HEK293 (cell line): Measurements from ENCODE around the gene CD151.

Source experiments
- CTCF ChIA-PET: fragments of 350-600 bp; formaldehyde crosslinking; extraction: SDS; loops from one replicate; lab custom pipeline; 2021; ENCODE audit warnings: antibody characterized with exemption; lab: Yijun Ruan, JAX
- POLR2A ChIA-PET: fragments of 300-600 bp; formaldehyde crosslinking; extraction: SDS; loops from one replicate; lab custom pipeline; 2020; ENCODE audit warnings: antibody characterized with exemption, inconsistent platforms; lab: Yijun Ruan, JAX
- H3K27ac ChIP-seq: fragments of 200-500 bp; sonication (Bioruptor generic); 2 replicates; pipeline ENCODE4 v1.5.1; 2014; ENCODE audit warnings: low read depth, low read length, control low read depth, inconsistent platforms; ENCODE audit errors: extremely low read depth
- H3K36me3 ChIP-seq, 2 experiments: fragments of 200-500 bp in 1 of 2; sonication (Bioruptor generic) in 1 of 2; 1 replicate in 1 of 2; 2 replicates in 1 of 2; pipeline ENCODE4 v1.5.1; 2014 to 2017; ENCODE audit warnings: inconsistent platforms in 2 of 2, low read length in 2 of 2; ENCODE audit not compliant: control insufficient read depth in 2 of 2, insufficient read depth in 1 of 2
- H3K4me1 ChIP-seq: fragments of 200-500 bp; sonication (Bioruptor generic); 2 replicates; pipeline ENCODE4 v1.5.1; 2014; ENCODE audit warnings: mild to moderate bottlenecking, low read length, inconsistent platforms; ENCODE audit not compliant: control insufficient read depth, insufficient read depth
- H3K4me3 ChIP-seq: 2 replicates; pipeline ENCODE4 v1.5.1; 2011; ENCODE audit warnings: low read depth, mild to moderate bottlenecking, control low read depth, low read length, moderate library complexity
- H3K9me3 ChIP-seq: fragments of 200-500 bp; sonication (Bioruptor generic); 2 replicates; pipeline ENCODE4 v1.5.1; 2014; ENCODE audit warnings: low read depth, low read length, inconsistent platforms; ENCODE audit not compliant: control insufficient read depth, insufficient read depth
- GLIS2 ChIP-seq: fragments of 450-650 bp; formaldehyde crosslinking; IDR thresholded peaks from 2 replicates; pipeline ENCODE4 v1.5.1; 2016; ENCODE audit warnings: missing biosample characterization, missing genetic modification characterization
- SCRT1 ChIP-seq: fragments of 450-650 bp; formaldehyde crosslinking; IDR thresholded peaks from 2 replicates; pipeline ENCODE4 v1.5.1; 2016; ENCODE audit warnings: missing biosample characterization, missing genetic modification characterization, borderline replicate concordance
- WT1 ChIP-seq: fragments of 450-650 bp; formaldehyde crosslinking; IDR thresholded peaks from 2 replicates; pipeline ENCODE4 v1.5.1; 2016; ENCODE audit warnings: missing biosample characterization, missing genetic modification characterization
- ZBTB8A ChIP-seq: fragments of 450-650 bp; formaldehyde crosslinking; IDR thresholded peaks from 2 replicates; pipeline ENCODE4 v1.5.1; 2016; ENCODE audit warnings: missing biosample characterization, missing genetic modification characterization
- ZFP3 ChIP-seq: fragments of 450-650 bp; formaldehyde crosslinking; IDR thresholded peaks from 2 replicates; pipeline ENCODE4 v1.5.1; 2016; ENCODE audit warnings: low read depth, missing biosample characterization, missing genetic modification characterization
- ZNF335 ChIP-seq: fragments of 450-650 bp; formaldehyde crosslinking; conservative IDR thresholded peaks from 2 replicates; pipeline ENCODE4 v1.5.1; 2016; ENCODE audit warnings: missing biosample characterization, missing genetic modification characterization
- ZNF341 ChIP-seq: fragments of 450-650 bp; formaldehyde crosslinking; IDR thresholded peaks from 2 replicates; pipeline ENCODE4; 2016; ENCODE audit warnings: low read depth, missing biosample characterization, missing genetic modification characterization
- ZNF394 ChIP-seq: fragments of 450-650 bp; formaldehyde crosslinking; IDR thresholded peaks from 2 replicates; pipeline ENCODE4 v1.5.1; 2016; ENCODE audit warnings: missing biosample characterization, missing genetic modification characterization, mild to moderate bottlenecking, moderate library complexity, borderline replicate concordance
- ZNF558 ChIP-seq: fragments of 450-650 bp; formaldehyde crosslinking; IDR thresholded peaks from 2 replicates; pipeline ENCODE4 v1.5.1; 2016; ENCODE audit warnings: missing biosample characterization, missing genetic modification characterization
- ZNF600 ChIP-seq: fragments of 450-650 bp; formaldehyde crosslinking; IDR thresholded peaks from 2 replicates; pipeline ENCODE4 v1.5.1; 2016; ENCODE audit warnings: missing biosample characterization, missing genetic modification characterization
- ZNF785 ChIP-seq: fragments of 450-650 bp; formaldehyde crosslinking; IDR thresholded peaks from 2 replicates; pipeline ENCODE4 v1.5.1; 2016; ENCODE audit warnings: missing biosample characterization, missing genetic modification characterization
- ZSCAN23 ChIP-seq: fragments of 450-650 bp; formaldehyde crosslinking; IDR thresholded peaks from 2 replicates; pipeline ENCODE4 v1.5.1; 2016; ENCODE audit warnings: missing biosample characterization, missing genetic modification characterization
- TF ChIP-seq, protein P1 (sequence below): sonication (generic); formaldehyde crosslinking; IDR thresholded peaks from 2 replicates; pipeline ENCODE4 v1.8.1; 2022; ENCODE audit warnings: mild to moderate bottlenecking, moderate library complexity, missing genetic modification reagents
- TF ChIP-seq, protein P2 (sequence below): fragments of 450-650 bp; formaldehyde crosslinking; IDR thresholded peaks from 2 replicates; pipeline ENCODE4 v1.5.1; 2016; ENCODE audit warnings: missing biosample characterization, missing genetic modification characterization
- TF ChIP-seq, protein P3 (sequence below): fragments of 450-650 bp; formaldehyde crosslinking; IDR thresholded peaks from 2 replicates; pipeline ENCODE4 v1.5.1; 2016; ENCODE audit warnings: missing biosample characterization, missing genetic modification characterization, borderline replicate concordance
- TF ChIP-seq, protein P4 (sequence below): fragments of 450-650 bp; formaldehyde crosslinking; IDR thresholded peaks from 2 replicates; pipeline ENCODE4 v1.5.1; 2016; ENCODE audit warnings: missing biosample characterization, missing genetic modification characterization
- TF ChIP-seq, protein P5 (sequence below): fragments of 450-650 bp; formaldehyde crosslinking; IDR thresholded peaks from 2 replicates; pipeline ENCODE4 v1.5.1; 2017; ENCODE audit warnings: missing biosample characterization, missing genetic modification characterization
- TF ChIP-seq, protein P6 (sequence below): fragments of 450-650 bp; formaldehyde crosslinking; IDR thresholded peaks from 2 replicates; pipeline ENCODE4 v1.5.0; 2017; ENCODE audit warnings: missing biosample characterization, missing genetic modification characterization, borderline replicate concordance

Gene CD151

DNA sequence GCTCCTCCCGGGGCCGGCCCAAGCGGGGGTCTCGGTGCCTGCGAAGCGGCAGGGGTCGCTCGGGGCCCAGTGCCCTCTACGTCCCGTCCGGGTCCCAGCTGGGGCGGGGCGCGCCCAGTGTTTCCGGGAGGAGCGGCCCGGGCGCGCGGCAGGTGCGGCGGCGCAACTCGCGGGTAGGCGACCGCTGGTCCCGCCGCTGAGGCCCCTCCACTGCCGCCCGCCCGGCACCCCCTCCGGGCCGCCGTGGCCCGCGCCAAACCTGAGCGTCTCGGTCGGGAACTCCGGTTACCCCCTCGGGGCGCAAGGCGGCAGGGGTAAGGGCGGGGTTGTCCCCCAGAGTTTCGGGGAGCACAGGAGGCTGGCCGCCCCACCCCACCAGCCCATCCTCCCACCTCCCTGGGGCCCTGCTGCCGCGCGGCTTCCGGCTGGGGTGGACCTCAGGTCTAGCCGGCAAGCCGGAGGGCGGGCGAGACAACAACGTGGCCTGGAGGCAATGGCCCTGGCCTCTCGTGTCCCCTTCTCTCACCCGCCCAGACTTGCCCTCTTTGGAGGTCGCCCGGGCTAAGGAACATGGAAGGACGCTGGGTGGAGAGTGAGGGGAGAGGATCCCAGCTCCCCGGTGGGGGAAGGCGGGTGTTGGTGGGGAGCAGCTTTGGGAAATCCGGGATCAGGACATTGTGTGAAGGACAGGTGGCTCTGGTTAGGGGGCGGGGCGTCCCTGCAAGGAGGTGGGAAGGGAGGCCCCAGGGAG lies 5.4 kb upstream of the CD151 start (continued):
- TF ChIP-seq, protein P1, sequence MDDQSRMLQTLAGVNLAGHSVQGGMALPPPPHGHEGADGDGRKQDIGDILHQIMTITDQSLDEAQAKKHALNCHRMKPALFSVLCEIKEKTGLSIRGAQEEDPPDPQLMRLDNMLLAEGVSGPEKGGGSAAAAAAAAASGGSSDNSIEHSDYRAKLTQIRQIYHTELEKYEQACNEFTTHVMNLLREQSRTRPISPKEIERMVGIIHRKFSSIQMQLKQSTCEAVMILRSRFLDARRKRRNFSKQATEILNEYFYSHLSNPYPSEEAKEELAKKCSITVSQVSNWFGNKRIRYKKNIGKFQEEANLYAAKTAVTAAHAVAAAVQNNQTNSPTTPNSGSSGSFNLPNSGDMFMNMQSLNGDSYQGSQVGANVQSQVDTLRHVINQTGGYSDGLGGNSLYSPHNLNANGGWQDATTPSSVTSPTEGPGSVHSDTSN (CRISPR knock-in tag): 0 out of 2 replicates have a peak, but pooled peaks have one; percentile 59
- TF ChIP-seq ZNF394 (tag by site-specific recombination) (peak; percentile 29; the same call in 1 of the 2 replicates), ZNF600 (peak; percentile 87), ZNF335 (tag by site-specific recombination) (peak; percentile 86), GLIS2 (tag by site-specific recombination) (peak; percentile 61)
- TF ChIP-seq, protein P2, sequence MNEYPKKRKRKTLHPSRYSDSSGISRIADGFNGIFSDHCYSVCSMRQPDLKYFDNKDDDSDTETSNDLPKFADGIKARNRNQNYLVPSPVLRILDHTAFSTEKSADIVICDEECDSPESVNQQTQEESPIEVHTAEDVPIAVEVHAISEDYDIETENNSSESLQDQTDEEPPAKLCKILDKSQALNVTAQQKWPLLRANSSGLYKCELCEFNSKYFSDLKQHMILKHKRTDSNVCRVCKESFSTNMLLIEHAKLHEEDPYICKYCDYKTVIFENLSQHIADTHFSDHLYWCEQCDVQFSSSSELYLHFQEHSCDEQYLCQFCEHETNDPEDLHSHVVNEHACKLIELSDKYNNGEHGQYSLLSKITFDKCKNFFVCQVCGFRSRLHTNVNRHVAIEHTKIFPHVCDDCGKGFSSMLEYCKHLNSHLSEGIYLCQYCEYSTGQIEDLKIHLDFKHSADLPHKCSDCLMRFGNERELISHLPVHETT (tag by site-specific recombination): no peak

DNA sequence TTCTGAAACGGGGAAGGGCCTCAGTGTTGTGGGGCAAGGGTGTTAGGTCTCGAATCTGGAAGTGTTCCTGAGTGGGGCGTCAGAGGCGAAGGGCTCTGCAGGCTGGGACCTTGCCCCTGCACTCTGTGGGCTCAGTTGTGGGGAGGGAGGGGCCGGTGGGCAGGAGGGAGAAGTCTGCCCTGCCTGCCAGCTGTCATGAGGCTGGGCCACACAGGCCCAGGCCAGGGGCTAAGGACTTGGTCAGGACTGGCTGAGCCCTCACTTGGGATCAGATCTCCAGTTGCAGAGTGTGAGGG lies 4.9 kb upstream of the CD151 start, which contains the start of gene CRACR2B:
Gene CRACR2B, plus strand, starts transcription at position 23 of the 296 bp plus-strand sequence. CDS start 689 bp downstream, outside the sequence.
- H3K4me3 ChIP-seq: peak within 1 kb of the TSS; percentile 28
- no peaks in the 10 kb centered on the region for H3K4me1 ChIP-seq
- no peak within 1 kb of the TSS for H3K27ac ChIP-seq
- H3K9me3 ChIP-seq: no peaks in the 10 kb centered on the region
- TF ChIP-seq ZBTB8A (no peak), ZSCAN23 (tag by site-specific recombination) (no peak), ZNF785 (tag by site-specific recombination) (no peak), ZNF341 (tag by site-specific recombination) (no peak), WT1 (tag by site-specific recombination) (no peak), ZFP3 (tag by site-specific recombination) (no peak), ZNF558 (tag by site-specific recombination) (no peak), SCRT1 (tag by site-specific recombination) (no peak)
- TF ChIP-seq, protein P3, sequence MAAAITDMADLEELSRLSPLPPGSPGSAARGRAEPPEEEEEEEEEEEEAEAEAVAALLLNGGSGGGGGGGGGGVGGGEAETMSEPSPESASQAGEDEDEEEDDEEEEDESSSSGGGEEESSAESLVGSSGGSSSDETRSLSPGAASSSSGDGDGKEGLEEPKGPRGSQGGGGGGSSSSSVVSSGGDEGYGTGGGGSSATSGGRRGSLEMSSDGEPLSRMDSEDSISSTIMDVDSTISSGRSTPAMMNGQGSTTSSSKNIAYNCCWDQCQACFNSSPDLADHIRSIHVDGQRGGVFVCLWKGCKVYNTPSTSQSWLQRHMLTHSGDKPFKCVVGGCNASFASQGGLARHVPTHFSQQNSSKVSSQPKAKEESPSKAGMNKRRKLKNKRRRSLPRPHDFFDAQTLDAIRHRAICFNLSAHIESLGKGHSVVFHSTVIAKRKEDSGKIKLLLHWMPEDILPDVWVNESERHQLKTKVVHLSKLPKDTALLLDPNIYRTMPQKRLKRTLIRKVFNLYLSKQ (tag by site-specific recombination): no peak
- TF ChIP-seq, protein P4, sequence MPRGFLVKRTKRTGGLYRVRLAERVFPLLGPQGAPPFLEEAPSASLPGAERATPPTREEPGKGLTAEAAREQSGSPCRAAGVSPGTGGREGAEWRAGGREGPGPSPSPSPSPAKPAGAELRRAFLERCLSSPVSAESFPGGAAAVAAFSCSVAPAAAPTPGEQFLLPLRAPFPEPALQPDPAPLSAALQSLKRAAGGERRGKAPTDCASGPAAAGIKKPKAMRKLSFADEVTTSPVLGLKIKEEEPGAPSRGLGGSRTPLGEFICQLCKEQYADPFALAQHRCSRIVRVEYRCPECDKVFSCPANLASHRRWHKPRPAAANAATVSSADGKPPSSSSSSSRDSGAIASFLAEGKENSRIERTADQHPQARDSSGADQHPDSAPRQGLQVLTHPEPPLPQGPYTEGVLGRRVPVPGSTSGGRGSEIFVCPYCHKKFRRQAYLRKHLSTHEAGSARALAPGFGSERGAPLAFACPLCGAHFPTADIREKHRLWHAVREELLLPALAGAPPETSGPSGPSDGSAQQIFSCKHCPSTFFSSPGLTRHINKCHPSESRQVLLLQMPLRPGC (tag by site-specific recombination): no peak
- TF ChIP-seq, protein P5, sequence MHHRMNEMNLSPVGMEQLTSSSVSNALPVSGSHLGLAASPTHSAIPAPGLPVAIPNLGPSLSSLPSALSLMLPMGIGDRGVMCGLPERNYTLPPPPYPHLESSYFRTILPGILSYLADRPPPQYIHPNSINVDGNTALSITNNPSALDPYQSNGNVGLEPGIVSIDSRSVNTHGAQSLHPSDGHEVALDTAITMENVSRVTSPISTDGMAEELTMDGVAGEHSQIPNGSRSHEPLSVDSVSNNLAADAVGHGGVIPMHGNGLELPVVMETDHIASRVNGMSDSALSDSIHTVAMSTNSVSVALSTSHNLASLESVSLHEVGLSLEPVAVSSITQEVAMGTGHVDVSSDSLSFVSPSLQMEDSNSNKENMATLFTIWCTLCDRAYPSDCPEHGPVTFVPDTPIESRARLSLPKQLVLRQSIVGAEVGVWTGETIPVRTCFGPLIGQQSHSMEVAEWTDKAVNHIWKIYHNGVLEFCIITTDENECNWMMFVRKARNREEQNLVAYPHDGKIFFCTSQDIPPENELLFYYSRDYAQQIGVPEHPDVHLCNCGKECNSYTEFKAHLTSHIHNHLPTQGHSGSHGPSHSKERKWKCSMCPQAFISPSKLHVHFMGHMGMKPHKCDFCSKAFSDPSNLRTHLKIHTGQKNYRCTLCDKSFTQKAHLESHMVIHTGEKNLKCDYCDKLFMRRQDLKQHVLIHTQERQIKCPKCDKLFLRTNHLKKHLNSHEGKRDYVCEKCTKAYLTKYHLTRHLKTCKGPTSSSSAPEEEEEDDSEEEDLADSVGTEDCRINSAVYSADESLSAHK (tag by site-specific recombination): no peak
- TF ChIP-seq, protein P6, sequence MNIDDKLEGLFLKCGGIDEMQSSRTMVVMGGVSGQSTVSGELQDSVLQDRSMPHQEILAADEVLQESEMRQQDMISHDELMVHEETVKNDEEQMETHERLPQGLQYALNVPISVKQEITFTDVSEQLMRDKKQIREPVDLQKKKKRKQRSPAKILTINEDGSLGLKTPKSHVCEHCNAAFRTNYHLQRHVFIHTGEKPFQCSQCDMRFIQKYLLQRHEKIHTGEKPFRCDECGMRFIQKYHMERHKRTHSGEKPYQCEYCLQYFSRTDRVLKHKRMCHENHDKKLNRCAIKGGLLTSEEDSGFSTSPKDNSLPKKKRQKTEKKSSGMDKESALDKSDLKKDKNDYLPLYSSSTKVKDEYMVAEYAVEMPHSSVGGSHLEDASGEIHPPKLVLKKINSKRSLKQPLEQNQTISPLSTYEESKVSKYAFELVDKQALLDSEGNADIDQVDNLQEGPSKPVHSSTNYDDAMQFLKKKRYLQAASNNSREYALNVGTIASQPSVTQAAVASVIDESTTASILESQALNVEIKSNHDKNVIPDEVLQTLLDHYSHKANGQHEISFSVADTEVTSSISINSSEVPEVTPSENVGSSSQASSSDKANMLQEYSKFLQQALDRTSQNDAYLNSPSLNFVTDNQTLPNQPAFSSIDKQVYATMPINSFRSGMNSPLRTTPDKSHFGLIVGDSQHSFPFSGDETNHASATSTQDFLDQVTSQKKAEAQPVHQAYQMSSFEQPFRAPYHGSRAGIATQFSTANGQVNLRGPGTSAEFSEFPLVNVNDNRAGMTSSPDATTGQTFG: no peak
- TF ChIP-seq, all 188 proteins: peak for 0
- ChIA-PET CTCF (interaction anchor here (0.7 to 1.0 kb wide), 3 partner anchors 10 to 462 kb away, joined by 3 to 4 read pairs (median 3); no protein-coding TSS in a partner anchor), POLR2A (interaction anchor here (1.0 to 15.0 kb wide), 4 partner anchors 9 to 38 kb away, joined by 3 to 202 read pairs (median 38); partner anchors contain the start of genes CEND1, PNPLA2, POLR2L and TSPAN4)
- peaks cover 0 to 30% of the 10 kb centered on the region in 2 experiments; a peak in 2 of 3 replicates for H3K36me3 ChIP-seq
